ENCODE measurements around the gene PRKAG2. TPM values are rescaled to one million over a fixed set of nuclear protein-coding genes. Genes with fewer than 3 reads are reported as not detected.
A peak's percentile ranks its signal among the peaks of the same experiment; 100 is the strongest.

The PRKAG2 gene
- total and polyA plus RNA-seq, 2 of the 13 experiments (the other 11 are each of a cell fraction or from before 2014, with no cell fraction given): 0.90 to 1.3 TPM

GRCh38 chr7:151744656-151745638 lies 132.0 kb downstream of the PRKAG2 start (continued):
- TF ChIP-seq HNF4G (IDR thresholded peaks at IDR 0.05; ENCODE audit: borderline replicate concordance, low read depth, low read length) (peak; percentile 98), HNF4G (CRISPR knock-in tag; IDR thresholded peaks at IDR 0.05; ENCODE audit: borderline replicate concordance, low read depth) (peak; percentile 99), ZNF7 (CRISPR knock-in tag; IDR thresholded peaks at IDR 0.05) (peak; percentile 42; the same call in 1 of the 2 replicates), ZFP36L1 (CRISPR knock-in tag; IDR thresholded peaks at IDR 0.05) (peak; percentile 89), TARDBP (CRISPR knock-in tag; IDR thresholded peaks at IDR 0.05) (peak; percentile 96), HES4 (CRISPR knock-in tag; IDR thresholded peaks at IDR 0.05; ENCODE audit: borderline replicate concordance) (peak; percentile 67; the same call in 1 of the 2 replicates), EEA1 (CRISPR knock-in tag; IDR thresholded peaks at IDR 0.05; ENCODE audit: borderline replicate concordance) (no peak), RXRB (CRISPR knock-in tag; IDR thresholded peaks at IDR 0.05; ENCODE audit: borderline replicate concordance) (peak; percentile 91), RELA (CRISPR knock-in tag; IDR thresholded peaks at IDR 0.05) (no peak), ZNF557 (CRISPR knock-in tag; IDR thresholded peaks at IDR 0.05) (peak; percentile 78; the same call in 1 of the 2 replicates), MEIS2 (CRISPR knock-in tag; IDR thresholded peaks at IDR 0.05) (peak; percentile 83; the same call in 1 of the 2 replicates), GPBP1L1 (CRISPR knock-in tag; IDR thresholded peaks at IDR 0.05) (no peak), ZNF788 (CRISPR knock-in tag; IDR thresholded peaks at IDR 0.05; ENCODE audit: borderline replicate concordance) (peak; percentile 98)
- TF ChIP-seq, protein P1, sequence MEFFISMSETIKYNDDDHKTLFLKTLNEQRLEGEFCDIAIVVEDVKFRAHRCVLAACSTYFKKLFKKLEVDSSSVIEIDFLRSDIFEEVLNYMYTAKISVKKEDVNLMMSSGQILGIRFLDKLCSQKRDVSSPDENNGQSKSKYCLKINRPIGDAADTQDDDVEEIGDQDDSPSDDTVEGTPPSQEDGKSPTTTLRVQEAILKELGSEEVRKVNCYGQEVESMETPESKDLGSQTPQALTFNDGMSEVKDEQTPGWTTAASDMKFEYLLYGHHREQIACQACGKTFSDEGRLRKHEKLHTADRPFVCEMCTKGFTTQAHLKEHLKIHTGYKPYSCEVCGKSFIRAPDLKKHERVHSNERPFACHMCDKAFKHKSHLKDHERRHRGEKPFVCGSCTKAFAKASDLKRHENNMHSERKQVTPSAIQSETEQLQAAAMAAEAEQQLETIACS (CRISPR knock-in tag; IDR thresholded peaks at IDR 0.05): no peak
- TF ChIP-seq, protein P2, sequence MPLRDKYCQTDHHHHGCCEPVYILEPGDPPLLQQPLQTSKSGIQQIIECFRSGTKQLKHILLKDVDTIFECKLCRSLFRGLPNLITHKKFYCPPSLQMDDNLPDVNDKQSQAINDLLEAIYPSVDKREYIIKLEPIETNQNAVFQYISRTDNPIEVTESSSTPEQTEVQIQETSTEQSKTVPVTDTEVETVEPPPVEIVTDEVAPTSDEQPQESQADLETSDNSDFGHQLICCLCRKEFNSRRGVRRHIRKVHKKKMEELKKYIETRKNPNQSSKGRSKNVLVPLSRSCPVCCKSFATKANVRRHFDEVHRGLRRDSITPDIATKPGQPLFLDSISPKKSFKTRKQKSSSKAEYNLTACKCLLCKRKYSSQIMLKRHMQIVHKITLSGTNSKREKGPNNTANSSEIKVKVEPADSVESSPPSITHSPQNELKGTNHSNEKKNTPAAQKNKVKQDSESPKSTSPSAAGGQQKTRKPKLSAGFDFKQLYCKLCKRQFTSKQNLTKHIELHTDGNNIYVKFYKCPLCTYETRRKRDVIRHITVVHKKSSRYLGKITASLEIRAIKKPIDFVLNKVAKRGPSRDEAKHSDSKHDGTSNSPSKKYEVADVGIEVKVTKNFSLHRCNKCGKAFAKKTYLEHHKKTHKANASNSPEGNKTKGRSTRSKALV (CRISPR knock-in tag; IDR thresholded peaks at IDR 0.05): peak; percentile 60; the same call in 1 of the 2 replicates
- TF ChIP-seq, protein P3, sequence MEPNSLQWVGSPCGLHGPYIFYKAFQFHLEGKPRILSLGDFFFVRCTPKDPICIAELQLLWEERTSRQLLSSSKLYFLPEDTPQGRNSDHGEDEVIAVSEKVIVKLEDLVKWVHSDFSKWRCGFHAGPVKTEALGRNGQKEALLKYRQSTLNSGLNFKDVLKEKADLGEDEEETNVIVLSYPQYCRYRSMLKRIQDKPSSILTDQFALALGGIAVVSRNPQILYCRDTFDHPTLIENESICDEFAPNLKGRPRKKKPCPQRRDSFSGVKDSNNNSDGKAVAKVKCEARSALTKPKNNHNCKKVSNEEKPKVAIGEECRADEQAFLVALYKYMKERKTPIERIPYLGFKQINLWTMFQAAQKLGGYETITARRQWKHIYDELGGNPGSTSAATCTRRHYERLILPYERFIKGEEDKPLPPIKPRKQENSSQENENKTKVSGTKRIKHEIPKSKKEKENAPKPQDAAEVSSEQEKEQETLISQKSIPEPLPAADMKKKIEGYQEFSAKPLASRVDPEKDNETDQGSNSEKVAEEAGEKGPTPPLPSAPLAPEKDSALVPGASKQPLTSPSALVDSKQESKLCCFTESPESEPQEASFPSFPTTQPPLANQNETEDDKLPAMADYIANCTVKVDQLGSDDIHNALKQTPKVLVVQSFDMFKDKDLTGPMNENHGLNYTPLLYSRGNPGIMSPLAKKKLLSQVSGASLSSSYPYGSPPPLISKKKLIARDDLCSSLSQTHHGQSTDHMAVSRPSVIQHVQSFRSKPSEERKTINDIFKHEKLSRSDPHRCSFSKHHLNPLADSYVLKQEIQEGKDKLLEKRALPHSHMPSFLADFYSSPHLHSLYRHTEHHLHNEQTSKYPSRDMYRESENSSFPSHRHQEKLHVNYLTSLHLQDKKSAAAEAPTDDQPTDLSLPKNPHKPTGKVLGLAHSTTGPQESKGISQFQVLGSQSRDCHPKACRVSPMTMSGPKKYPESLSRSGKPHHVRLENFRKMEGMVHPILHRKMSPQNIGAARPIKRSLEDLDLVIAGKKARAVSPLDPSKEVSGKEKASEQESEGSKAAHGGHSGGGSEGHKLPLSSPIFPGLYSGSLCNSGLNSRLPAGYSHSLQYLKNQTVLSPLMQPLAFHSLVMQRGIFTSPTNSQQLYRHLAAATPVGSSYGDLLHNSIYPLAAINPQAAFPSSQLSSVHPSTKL (CRISPR knock-in tag; IDR thresholded peaks at IDR 0.05): peak; percentile 100
- TF ChIP-seq, protein P4, sequence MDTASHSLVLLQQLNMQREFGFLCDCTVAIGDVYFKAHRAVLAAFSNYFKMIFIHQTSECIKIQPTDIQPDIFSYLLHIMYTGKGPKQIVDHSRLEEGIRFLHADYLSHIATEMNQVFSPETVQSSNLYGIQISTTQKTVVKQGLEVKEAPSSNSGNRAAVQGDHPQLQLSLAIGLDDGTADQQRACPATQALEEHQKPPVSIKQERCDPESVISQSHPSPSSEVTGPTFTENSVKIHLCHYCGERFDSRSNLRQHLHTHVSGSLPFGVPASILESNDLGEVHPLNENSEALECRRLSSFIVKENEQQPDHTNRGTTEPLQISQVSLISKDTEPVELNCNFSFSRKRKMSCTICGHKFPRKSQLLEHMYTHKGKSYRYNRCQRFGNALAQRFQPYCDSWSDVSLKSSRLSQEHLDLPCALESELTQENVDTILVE (CRISPR knock-in tag; IDR thresholded peaks at IDR 0.05): peak; percentile 79
- TF ChIP-seq, protein P5, sequence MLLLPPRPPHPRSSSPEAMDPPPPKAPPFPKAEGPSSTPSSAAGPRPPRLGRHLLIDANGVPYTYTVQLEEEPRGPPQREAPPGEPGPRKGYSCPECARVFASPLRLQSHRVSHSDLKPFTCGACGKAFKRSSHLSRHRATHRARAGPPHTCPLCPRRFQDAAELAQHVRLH (CRISPR knock-in tag; IDR thresholded peaks at IDR 0.05; ENCODE audit: borderline replicate concordance, low read depth): peak; percentile 73
